ENCODE results near the gene RRP9. TPM values are rescaled to one million over a fixed set of nuclear protein-coding genes. Genes with fewer than 3 reads are reported as not detected.

RRP9 gene
- total RNA-seq, 1 experiment from 2014 or later: 32.3 TPM

- H3K27me3 ChIP-seq (replicated peaks; ENCODE audit: insufficient read depth, low read depth, low read length, poor library complexity): no peaks in the 10 kb centered on the region
- no peak overlapping the region for H3K4me3 ChIP-seq (ENCODE audit: low read depth, low read length, poor library complexity, severe bottlenecking)
- POLR2A ChIA-PET (ENCODE audit: low non-redundant PET): no interaction called here
- intact Hi-C loops (cut with micrococcal nuclease; ENCODE audit: unreplicated experiment): no loop called here
- H3K36me3 ChIP-seq (ENCODE audit: insufficient read depth, low read length, poor library complexity, severe bottlenecking): no peaks in the 10 kb centered on the region
- BruUV-seq (replicated peaks): no TSS peak
- no peak for TF ChIP-seq EZH2 (IDR thresholded peaks at IDR 0.05; ENCODE audit: borderline replicate concordance, low read depth, low read length, poor library complexity, severe bottlenecking)
- no peak for TF ChIP-seq CTCF (conservative IDR thresholded peaks at IDR 0.05; ENCODE audit: low read depth, low read length)
- H3K27ac ChIP-seq (ENCODE audit: low read depth, low read length, poor library complexity, severe bottlenecking): no peak overlapping the region
- peaks cover 8% of the 10 kb centered on the region for H3K4me1 ChIP-seq (ENCODE audit: insufficient read depth, low read length, poor library complexity, severe bottlenecking)
- no peak for DNase-seq (ENCODE audit: low spot score)
- CTCF ChIA-PET: no interaction called here
- no peaks in the 10 kb centered on the region for H3K9me3 ChIP-seq (ENCODE audit: low read depth, low read length, poor library complexity, severe bottlenecking)
These were observed 35.9 kb upstream of the RRP9 start for GRCh38 chr3:51977446-51978142.

- ChIA-PET CTCF (no interaction called here), POLR2A (ENCODE audit: low non-redundant PET) (no interaction called here)
- no peaks in the 10 kb centered on the region for H3K36me3 ChIP-seq (ENCODE audit: insufficient read depth, low read length, poor library complexity, severe bottlenecking)
- intact Hi-C loops (cut with micrococcal nuclease; ENCODE audit: unreplicated experiment): loop anchor here (2.0 kb wide), 1 partner anchor 33 kb away; the partner anchor contains the start of gene PARP3
- H3K4me1 ChIP-seq (ENCODE audit: insufficient read depth, low read length, poor library complexity, severe bottlenecking): peaks cover 8% of the 10 kb centered on the region
- H3K4me3 ChIP-seq (ENCODE audit: low read depth, low read length, poor library complexity, severe bottlenecking): peak overlapping the region; percentile 63
- peak; percentile 52 for DNase-seq (ENCODE audit: low spot score)
- no TSS peak for BruUV-seq (replicated peaks)
- H3K27me3 ChIP-seq (replicated peaks; ENCODE audit: insufficient read depth, low read depth, low read length, poor library complexity): no peaks in the 10 kb centered on the region
- no peaks in the 10 kb centered on the region for H3K9me3 ChIP-seq (ENCODE audit: low read depth, low read length, poor library complexity, severe bottlenecking)
- TF ChIP-seq EZH2 (IDR thresholded peaks at IDR 0.05; ENCODE audit: borderline replicate concordance, low read depth, low read length, poor library complexity, severe bottlenecking) (no peak), CTCF (conservative IDR thresholded peaks at IDR 0.05; ENCODE audit: low read depth, low read length) (no peak)
- H3K27ac ChIP-seq (ENCODE audit: low read depth, low read length, poor library complexity, severe bottlenecking): no peak overlapping the region
These were observed 34.3 kb upstream of the RRP9 start for GRCh38 chr3:51975852-51976549.

GRCh38 chr3:51974963-51975851, 33.5 kb upstream of the RRP9 start, which contains the start of gene ABHD14A:
Gene ABHD14A, plus strand, starts transcription at chr3:51975064. Its CDS starts 72 bp downstream, at chr3:51975136.
- POLR2A ChIA-PET (ENCODE audit: low non-redundant PET): no interaction called here
- Histone ChIP-seq H3K27ac (ENCODE audit: low read depth, low read length, poor library complexity, severe bottlenecking) (no peak within 1 kb of the TSS), H3K36me3 (ENCODE audit: insufficient read depth, low read length, poor library complexity, severe bottlenecking) (no peaks in the 10 kb centered on the region), H3K9me3 (ENCODE audit: low read depth, low read length, poor library complexity, severe bottlenecking) (no peaks in the 10 kb centered on the region), H3K4me3 (ENCODE audit: low read depth, low read length, poor library complexity, severe bottlenecking) (peak within 1 kb of the TSS; percentile 63), H3K27me3 (replicated peaks; ENCODE audit: insufficient read depth, low read depth, low read length, poor library complexity) (no peaks in the 10 kb centered on the region), H3K4me1 (ENCODE audit: insufficient read depth, low read length, poor library complexity, severe bottlenecking) (peaks cover 8% of the 10 kb centered on the region)
- DNase-seq (ENCODE audit: low spot score): peak; percentile 55
- no TSS peak for BruUV-seq (replicated peaks)
- CTCF ChIA-PET: no interaction called here
- intact Hi-C loops (cut with micrococcal nuclease; ENCODE audit: unreplicated experiment): loop anchor here (2.0 kb wide), 1 partner anchor 32 kb away; the partner anchor contains the start of gene PARP3
- TF ChIP-seq EZH2 (IDR thresholded peaks at IDR 0.05; ENCODE audit: borderline replicate concordance, low read depth, low read length, poor library complexity, severe bottlenecking): no peak
- TF ChIP-seq CTCF (conservative IDR thresholded peaks at IDR 0.05; ENCODE audit: low read depth, low read length): no peak
